Ishikawa (cell line): ENCODE data around the gene EVL.

Source experiments
- CEBPB ChIP-seq: IDR thresholded peaks from 2 replicates; pipeline ENCODE4 v1.6.1; 2012
- CREB1 ChIP-seq: IDR thresholded peaks from 2 replicates; pipeline ENCODE4 v1.6.1; 2012; ENCODE audit warnings: low read depth
- EGR1 ChIP-seq: IDR thresholded peaks from 2 replicates; pipeline ENCODE4 v1.6.1; 2012
- EP300 ChIP-seq: IDR thresholded peaks from 2 replicates; pipeline ENCODE4 v1.6.1; 2012; ENCODE audit warnings: borderline replicate concordance
- FOXM1 ChIP-seq: IDR thresholded peaks from 2 replicates; pipeline ENCODE4 v1.6.1; 2012; ENCODE audit warnings: low read depth, borderline replicate concordance
- NFIC ChIP-seq: IDR thresholded peaks from 2 replicates; pipeline ENCODE4 v1.6.1; 2012
- RAD21 ChIP-seq: IDR thresholded peaks from 2 replicates; pipeline ENCODE4 v1.6.1; 2012; ENCODE audit warnings: low read depth
- TAF1 ChIP-seq: IDR thresholded peaks from 2 replicates; pipeline ENCODE4 v1.6.1; 2012; ENCODE audit warnings: low read depth, mild to moderate bottlenecking
- TCF12 ChIP-seq: IDR thresholded peaks from 2 replicates; pipeline ENCODE4 v1.6.1; 2012; ENCODE audit warnings: low read depth
- TEAD4 ChIP-seq: IDR thresholded peaks from 2 replicates; pipeline ENCODE4 v1.6.1; 2012
- YY1 ChIP-seq: IDR thresholded peaks from 2 replicates; pipeline ENCODE4 v1.6.1; 2012; ENCODE audit warnings: low read depth
- ZBTB7A ChIP-seq: IDR thresholded peaks from 2 replicates; pipeline ENCODE4 v1.6.1; 2012; ENCODE audit warnings: low read depth
- TF ChIP-seq, protein P1 (sequence below): IDR thresholded peaks from 2 replicates; pipeline ENCODE4 v1.6.1; 2012
- TF ChIP-seq, protein P2 (sequence below): IDR thresholded peaks from 2 replicates; pipeline ENCODE4 v1.6.1; 2012
- TF ChIP-seq, protein P3 (sequence below): IDR thresholded peaks from 2 replicates; pipeline ENCODE4 v1.6.1; 2012; ENCODE audit warnings: low read depth, mild to moderate bottlenecking

The EVL gene

DNA sequence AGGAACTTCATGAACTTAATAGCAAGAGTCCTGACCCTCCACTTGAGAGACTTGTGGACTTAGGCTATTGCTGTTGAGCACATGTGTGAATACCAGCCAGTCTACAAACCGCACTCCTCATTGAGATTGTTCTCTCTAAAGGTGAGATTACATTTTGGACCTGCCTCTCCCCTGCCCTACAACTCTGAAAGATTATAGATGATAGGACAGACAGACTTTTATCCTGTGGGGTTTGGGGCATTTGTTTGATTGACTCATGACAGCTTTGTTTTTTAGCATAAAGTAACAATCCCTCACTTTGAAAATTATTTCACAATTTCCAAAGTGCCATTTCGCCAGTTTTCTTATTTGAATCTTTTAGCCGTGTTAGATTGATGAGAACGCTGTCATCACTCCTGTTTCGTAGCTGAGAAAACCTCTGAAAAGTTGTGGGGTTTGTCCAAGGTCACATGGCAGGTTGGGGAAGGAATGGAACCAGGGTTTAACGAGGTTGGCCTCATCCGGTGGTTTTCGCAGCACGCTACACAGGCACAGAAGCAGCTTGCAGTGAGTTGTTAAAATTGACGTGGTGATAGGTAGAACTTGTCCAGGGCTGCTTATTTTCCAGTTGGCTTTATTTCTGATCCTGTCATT lies 836 bp downstream of the EVL start:
- TF ChIP-seq RAD21: no peak
- TF ChIP-seq, protein P1, sequence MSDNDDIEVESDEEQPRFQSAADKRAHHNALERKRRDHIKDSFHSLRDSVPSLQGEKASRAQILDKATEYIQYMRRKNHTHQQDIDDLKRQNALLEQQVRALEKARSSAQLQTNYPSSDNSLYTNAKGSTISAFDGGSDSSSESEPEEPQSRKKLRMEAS: no peak
- TF ChIP-seq YY1: no peak
- TF ChIP-seq, protein P2, sequence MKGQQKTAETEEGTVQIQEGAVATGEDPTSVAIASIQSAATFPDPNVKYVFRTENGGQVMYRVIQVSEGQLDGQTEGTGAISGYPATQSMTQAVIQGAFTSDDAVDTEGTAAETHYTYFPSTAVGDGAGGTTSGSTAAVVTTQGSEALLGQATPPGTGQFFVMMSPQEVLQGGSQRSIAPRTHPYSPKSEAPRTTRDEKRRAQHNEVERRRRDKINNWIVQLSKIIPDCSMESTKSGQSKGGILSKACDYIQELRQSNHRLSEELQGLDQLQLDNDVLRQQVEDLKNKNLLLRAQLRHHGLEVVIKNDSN: no peak

DNA sequence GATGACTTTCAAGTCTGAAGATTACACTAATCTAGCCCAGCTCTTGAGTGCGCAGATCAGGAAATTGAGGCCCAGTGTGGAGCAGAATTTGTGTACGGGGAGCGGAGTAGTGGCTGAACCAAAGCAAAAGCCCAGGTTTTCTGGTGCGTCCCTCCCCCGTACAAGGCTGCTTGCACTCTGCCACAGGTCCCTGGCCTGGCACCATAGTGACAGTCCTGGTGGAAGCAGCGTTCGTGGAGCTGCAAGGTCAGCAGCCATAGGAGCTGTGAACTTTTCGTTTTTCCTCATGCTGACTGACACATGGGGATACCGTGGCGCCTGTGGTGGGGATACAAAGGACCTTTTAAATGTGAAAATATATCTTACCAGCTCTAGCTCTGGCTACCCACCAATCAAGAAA lies 1.7 kb downstream of the EVL start:
- TF ChIP-seq YY1: no peak
- no peak for TF ChIP-seq TAF1
- TF ChIP-seq, protein P2: no peak

DNA sequence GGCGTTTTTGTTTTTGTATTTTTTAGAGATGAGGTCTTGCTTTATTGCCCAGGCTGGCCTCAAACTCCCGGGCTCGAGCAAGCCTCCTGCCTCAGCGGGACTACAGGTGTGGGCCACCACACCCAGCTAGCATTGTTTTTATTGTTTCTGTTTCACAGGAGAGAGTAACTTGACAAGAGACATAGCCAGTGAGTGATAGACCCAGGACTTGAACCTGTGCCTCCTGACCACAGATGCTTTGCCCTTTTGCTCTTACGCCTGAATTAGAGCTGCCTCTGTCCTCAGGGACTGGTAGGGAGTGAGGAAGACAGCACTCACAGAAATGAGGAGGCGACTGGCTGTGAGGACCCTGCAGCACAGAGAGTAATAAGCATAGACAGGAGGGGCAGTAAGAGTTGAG lies 2.3 kb downstream of the EVL start:
- no peak for TF ChIP-seq TAF1
- no peak for TF ChIP-seq FOXM1
- no peak for TF ChIP-seq TCF12
- TF ChIP-seq, protein P1: no peak
- TF ChIP-seq, protein P2: no peak
- no peak for TF ChIP-seq RAD21
- no peak for TF ChIP-seq ZBTB7A
- no peak for TF ChIP-seq EGR1
- no peak for TF ChIP-seq CREB1
- TF ChIP-seq NFIC: no peak
- no peak for TF ChIP-seq YY1
- no peak for TF ChIP-seq TEAD4
- TF ChIP-seq CEBPB: no peak
- TF ChIP-seq, protein P3, sequence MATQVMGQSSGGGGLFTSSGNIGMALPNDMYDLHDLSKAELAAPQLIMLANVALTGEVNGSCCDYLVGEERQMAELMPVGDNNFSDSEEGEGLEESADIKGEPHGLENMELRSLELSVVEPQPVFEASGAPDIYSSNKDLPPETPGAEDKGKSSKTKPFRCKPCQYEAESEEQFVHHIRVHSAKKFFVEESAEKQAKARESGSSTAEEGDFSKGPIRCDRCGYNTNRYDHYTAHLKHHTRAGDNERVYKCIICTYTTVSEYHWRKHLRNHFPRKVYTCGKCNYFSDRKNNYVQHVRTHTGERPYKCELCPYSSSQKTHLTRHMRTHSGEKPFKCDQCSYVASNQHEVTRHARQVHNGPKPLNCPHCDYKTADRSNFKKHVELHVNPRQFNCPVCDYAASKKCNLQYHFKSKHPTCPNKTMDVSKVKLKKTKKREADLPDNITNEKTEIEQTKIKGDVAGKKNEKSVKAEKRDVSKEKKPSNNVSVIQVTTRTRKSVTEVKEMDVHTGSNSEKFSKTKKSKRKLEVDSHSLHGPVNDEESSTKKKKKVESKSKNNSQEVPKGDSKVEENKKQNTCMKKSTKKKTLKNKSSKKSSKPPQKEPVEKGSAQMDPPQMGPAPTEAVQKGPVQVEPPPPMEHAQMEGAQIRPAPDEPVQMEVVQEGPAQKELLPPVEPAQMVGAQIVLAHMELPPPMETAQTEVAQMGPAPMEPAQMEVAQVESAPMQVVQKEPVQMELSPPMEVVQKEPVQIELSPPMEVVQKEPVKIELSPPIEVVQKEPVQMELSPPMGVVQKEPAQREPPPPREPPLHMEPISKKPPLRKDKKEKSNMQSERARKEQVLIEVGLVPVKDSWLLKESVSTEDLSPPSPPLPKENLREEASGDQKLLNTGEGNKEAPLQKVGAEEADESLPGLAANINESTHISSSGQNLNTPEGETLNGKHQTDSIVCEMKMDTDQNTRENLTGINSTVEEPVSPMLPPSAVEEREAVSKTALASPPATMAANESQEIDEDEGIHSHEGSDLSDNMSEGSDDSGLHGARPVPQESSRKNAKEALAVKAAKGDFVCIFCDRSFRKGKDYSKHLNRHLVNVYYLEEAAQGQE: no peak
- no peak for TF ChIP-seq EP300

DNA sequence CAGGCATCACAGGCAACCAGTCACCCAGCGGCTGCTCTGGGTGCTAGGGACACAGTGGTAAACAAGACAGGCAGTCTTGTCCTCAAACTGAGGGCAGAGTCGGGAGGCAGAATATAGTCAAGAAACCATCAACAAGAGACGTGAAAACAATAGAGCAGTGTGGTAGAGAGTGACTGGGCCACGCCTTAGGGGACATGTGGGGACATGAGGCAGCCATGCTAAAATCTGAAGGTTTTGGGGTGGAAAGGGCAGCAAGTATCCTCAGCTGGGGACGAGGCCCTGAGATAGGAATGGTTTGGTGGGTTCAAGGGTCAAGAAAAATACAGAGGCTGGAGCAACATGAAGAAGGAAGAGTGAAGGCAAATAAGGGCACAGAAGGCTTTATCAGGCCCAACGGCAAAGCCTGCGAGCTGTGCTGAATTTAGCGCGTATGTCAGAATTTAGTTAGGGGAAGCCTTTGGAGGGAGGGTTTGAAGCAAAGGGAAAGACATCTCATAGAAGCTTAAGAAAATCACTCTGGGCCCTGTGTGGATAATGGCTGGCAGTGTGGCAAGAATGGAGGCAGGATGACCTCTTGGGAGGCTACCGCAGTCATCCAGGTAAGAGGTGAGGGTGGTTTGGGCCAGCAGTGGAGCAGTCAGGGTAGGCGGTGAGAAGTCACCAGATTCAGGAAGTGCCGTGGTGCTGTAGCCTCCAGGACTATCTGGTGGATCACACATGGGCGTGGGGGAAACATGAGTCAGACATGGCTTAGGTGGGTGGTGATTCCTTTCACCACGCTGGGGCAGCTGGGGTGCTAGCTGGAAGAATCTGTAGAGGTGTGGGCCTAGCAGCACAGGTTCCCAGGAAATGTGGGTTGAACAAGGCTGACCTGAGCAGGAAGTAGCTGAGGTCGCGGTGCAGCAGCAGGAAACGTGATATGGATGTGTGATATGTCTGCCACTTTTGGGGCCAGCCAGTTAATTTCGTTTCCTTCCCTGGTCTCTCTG lies 3.0 kb downstream of the EVL start:
- TF ChIP-seq CEBPB: no peak

DNA sequence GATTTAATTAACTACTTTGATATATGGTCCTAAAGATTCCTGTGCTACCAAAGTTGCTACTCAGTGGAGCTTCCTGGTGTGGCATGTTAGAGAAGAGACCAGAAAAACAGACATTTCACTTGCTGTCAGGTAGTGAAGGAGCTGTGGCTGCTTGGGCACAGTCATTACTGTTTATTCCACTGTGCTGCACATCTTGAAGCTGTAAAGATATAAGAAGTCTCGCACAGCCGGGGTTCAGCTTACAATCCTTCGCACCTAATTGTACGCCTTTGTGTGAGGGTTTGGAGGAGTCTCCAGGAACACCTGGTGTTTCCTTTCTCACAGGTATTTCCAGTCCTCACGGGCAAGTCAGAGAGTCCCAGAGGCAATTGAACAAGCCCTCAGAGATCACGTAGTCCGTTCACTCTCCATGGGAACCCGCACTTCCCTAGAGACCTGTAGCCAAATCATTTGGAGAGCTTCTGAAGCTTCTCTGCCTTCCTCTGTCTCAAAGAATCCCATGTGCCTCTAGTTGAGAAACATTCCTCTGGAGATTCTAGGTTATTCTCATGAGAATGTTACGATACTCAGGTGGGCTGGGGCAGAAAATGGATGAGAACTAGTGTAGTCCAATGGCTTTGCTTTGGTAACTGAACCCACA lies 4.1 kb downstream of the EVL start:
- TF ChIP-seq YY1 (no peak), CEBPB (no peak)
- TF ChIP-seq, protein P2: no peak

DNA sequence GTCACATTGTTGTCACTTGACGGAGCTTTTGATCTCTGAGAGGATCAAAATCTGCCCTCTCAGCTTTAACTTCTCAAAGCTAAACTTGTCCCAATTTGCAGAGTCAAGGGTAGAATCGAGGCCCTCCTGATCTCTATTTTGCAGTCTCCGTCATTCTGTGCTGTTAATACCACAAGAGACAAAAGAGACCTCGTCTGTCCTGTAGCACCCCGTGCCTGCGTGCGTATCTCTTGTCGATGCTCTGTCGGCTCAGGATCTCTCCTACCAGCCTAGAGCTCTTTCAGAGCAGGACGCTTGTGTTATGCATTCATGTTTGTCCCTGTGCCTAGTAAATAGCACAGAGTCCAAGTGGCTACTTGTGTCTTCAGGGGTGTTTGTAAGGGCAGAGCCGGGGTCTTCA lies 5.1 kb downstream of the EVL start:
- no peak for TF ChIP-seq TAF1
- TF ChIP-seq NFIC: no peak
- TF ChIP-seq, protein P3: no peak
- no peak for TF ChIP-seq EGR1
- TF ChIP-seq, protein P2: no peak
- TF ChIP-seq, protein P1: no peak
- TF ChIP-seq CEBPB: no peak
- no peak for TF ChIP-seq ZBTB7A
- TF ChIP-seq TEAD4: no peak
